Measurements from ENCODE around the gene LRTM2. TPM values are rescaled to one million over a fixed set of nuclear protein-coding genes. Genes with fewer than 3 reads are reported as not detected.

LRTM2 gene
- total RNA-seq, 4 donors from 2014 or later = 0.26 TPM; not detected in 3

DNA sequence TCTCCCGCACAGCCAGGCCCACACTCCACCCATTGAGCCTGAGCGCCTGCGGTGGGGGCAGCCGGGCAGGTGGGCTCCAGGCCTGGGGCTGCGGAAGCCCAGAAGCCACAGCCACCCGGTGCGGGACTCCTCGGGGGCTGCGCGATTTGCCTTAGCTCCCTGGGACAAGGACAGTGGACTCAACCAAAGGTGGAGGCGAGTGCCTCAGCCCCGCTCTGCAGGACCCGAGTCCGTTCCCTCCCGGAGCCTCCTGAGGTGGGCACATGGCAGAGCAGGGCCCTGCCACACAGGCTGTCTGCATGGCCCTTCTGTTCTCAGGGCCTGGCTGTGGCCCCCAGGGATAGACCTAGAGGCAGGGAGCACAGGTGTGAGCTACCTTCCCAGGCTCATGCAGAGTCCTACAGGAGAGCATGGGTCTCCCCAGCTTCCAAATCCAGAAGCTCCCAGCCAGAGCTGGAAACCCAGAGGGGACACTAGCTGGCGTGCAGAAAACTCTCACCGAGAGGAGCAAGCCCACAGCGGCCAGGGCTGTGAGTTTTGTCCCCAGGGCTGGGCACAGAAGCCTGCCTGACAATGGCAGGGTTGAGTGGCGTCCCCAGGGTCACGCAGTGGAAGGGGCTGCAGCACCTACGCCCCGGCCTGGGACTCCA, 22.2 kb upstream of the LRTM2 start:
- WGBS = 95% methylated on average over 17 of the region's 22 CpGs
- no peak overlapping the region for H3K27ac ChIP-seq
- TF ChIP-seq POLR2A (IDR thresholded peaks at IDR 0.05) = no peak
- TF ChIP-seq EP300 (IDR thresholded peaks at IDR 0.05) = no peak
- H3K36me3 ChIP-seq = no peaks in the 10 kb centered on the region
- H3K27me3 ChIP-seq = no peaks in the 10 kb centered on the region
- H3K9me3 ChIP-seq = no peaks in the 10 kb centered on the region
- H3K4me3 ChIP-seq = no peak overlapping the region
- DNase-seq (ENCODE audit: low spot score in 2 of 2) = peak; percentile 60 to 79
- peaks cover 19% of the 10 kb centered on the region for H3K4me1 ChIP-seq

DNA sequence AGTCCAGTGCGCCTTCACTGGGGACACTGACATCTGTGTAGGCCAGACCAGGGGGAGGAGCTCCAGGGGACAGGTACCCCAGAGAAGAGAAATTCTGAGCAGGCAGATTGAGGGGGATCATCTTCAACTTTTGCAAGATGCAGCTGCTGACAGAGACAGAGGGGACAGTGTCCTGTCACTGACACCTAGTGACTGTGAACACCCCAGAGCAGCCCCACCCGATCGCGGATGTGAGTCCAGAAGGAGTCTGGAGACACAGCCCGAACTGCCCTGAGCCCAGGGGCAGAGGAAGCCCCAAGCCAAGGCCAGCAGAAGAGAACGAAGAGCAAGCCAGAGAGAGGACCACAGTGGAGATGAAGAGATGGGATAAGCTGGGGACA, 21.7 kb upstream of the LRTM2 start:
- Histone ChIP-seq H3K27ac (no peak overlapping the region), H3K4me1 (peaks cover 19% of the 10 kb centered on the region), H3K9me3 (no peaks in the 10 kb centered on the region), H3K36me3 (no peaks in the 10 kb centered on the region), H3K27me3 (no peaks in the 10 kb centered on the region), H3K4me3 (no peak overlapping the region)
- 75% methylated on average over 6 of the region's 6 CpGs for WGBS
- TF ChIP-seq POLR2AphosphoS5 (IDR thresholded peaks at IDR 0.05) (no peak), POLR2A (IDR thresholded peaks at IDR 0.05) (no peak), EP300 (IDR thresholded peaks at IDR 0.05) (no peak)
- TF ChIP-seq, protein P1, sequence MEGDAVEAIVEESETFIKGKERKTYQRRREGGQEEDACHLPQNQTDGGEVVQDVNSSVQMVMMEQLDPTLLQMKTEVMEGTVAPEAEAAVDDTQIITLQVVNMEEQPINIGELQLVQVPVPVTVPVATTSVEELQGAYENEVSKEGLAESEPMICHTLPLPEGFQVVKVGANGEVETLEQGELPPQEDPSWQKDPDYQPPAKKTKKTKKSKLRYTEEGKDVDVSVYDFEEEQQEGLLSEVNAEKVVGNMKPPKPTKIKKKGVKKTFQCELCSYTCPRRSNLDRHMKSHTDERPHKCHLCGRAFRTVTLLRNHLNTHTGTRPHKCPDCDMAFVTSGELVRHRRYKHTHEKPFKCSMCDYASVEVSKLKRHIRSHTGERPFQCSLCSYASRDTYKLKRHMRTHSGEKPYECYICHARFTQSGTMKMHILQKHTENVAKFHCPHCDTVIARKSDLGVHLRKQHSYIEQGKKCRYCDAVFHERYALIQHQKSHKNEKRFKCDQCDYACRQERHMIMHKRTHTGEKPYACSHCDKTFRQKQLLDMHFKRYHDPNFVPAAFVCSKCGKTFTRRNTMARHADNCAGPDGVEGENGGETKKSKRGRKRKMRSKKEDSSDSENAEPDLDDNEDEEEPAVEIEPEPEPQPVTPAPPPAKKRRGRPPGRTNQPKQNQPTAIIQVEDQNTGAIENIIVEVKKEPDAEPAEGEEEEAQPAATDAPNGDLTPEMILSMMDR (IDR thresholded peaks at IDR 0.05) = no peak
- DNase-seq (ENCODE audit: low spot score in 2 of 2) = no peak

GRCh38 chr12:1799051-1799881, 21.1 kb upstream of the LRTM2 start:
- no peaks in the 10 kb centered on the region for H3K9me3 ChIP-seq
- 91% methylated on average over 21 of the region's 21 CpGs for WGBS

GRCh38 chr12:1799882-1800400, 20.4 kb upstream of the LRTM2 start:
- Histone ChIP-seq H3K27me3 (no peaks in the 10 kb centered on the region), H3K36me3 (no peaks in the 10 kb centered on the region), H3K27ac (no peak overlapping the region), H3K4me3 (no peak overlapping the region), H3K4me1 (peaks cover 23% of the 10 kb centered on the region), H3K9me3 (no peaks in the 10 kb centered on the region)
- DNase-seq (ENCODE audit: low spot score in 2 of 2) = peak in 1 of 2 donors; percentile 59
- TF ChIP-seq EP300 (IDR thresholded peaks at IDR 0.05) (no peak), POLR2A (IDR thresholded peaks at IDR 0.05) (no peak)
- TF ChIP-seq, protein P1 (IDR thresholded peaks at IDR 0.05) = no peak
- WGBS = 75% methylated on average over 12 of the region's 12 CpGs

More at GRCh38 chr12:1799051-1799881, 21.1 kb upstream of the LRTM2 start:
- peak; percentile 59 to 71 for DNase-seq (ENCODE audit: low spot score in 2 of 2)
- Histone ChIP-seq H3K36me3 (no peaks in the 10 kb centered on the region), H3K4me3 (no peak overlapping the region), H3K4me1 (peaks cover 19% of the 10 kb centered on the region), H3K27ac (no peak overlapping the region), H3K27me3 (no peaks in the 10 kb centered on the region)
- TF ChIP-seq POLR2AphosphoS5 (IDR thresholded peaks at IDR 0.05) = no peak

DNA sequence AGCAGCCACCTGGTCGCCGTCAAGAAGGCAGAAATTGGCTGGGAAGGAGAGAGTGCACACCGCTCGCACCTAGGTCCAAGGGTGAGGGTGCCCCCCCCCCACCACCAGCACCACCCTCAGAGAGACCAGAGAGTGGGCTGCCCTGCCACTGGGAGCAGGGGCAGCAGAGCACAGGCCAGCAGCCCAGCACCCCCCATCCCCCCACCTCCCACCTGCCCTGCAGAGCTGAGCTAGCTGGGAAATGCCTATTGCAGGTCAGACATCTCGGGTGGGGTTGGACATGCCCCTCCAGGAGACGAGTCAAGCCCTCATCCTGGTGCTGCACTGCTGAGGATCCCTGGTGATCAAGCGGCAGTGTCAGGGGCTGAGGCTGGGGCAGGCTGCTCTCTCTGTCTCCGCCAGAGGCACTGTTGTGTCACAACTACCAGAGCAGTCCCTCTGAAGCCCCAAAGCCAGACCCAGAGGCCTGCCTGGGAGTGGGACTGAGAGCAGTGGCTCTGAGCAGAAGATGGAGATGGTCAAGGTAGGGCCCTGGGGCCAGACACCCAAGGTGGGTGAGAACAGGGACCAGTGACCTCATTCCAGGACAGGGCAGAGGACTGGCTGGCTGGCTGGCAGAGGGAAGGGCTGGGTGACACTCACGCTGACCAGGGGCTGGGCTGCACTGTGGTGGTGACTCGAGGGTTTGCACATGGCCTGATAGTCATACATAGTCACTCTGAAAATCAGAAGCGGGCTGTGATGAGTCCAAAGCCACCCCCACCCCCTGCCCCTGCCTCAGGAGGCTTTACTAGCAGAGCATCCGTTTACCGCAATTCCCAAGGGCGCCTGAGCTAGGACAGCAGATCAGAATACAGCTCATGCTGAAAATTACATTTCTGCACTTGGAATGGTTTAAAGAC, 19.7 kb upstream of the LRTM2 start:
- WGBS = 78% methylated on average over 5 of the region's 14 CpGs
- H3K27me3 ChIP-seq = no peaks in the 10 kb centered on the region
- TF ChIP-seq POLR2A (IDR thresholded peaks at IDR 0.05) (no peak), POLR2AphosphoS5 (IDR thresholded peaks at IDR 0.05) (no peak)
- H3K9me3 ChIP-seq = no peaks in the 10 kb centered on the region
- peak; percentile 61 to 80 for DNase-seq (ENCODE audit: low spot score in 2 of 2)
- H3K36me3 ChIP-seq = no peaks in the 10 kb centered on the region
- no peak overlapping the region for H3K4me3 ChIP-seq
- H3K27ac ChIP-seq = no peak overlapping the region
- peaks cover 22% of the 10 kb centered on the region for H3K4me1 ChIP-seq

GRCh38 chr12:1801303-1801975, 18.9 kb upstream of the LRTM2 start:
- TF ChIP-seq, protein P1 (IDR thresholded peaks at IDR 0.05) = no peak
- TF ChIP-seq EP300 (IDR thresholded peaks at IDR 0.05) (no peak), POLR2AphosphoS5 (IDR thresholded peaks at IDR 0.05) (no peak), POLR2A (IDR thresholded peaks at IDR 0.05) (no peak)
- H3K4me3 ChIP-seq = no peak overlapping the region
- 77% methylated on average over 13 of the region's 16 CpGs for WGBS
- H3K4me1 ChIP-seq = peaks cover 23% of the 10 kb centered on the region
- peak; percentile 36 to 69 for DNase-seq (ENCODE audit: low spot score in 2 of 2)
- no peaks in the 10 kb centered on the region for H3K27me3 ChIP-seq
- no peaks in the 10 kb centered on the region for H3K9me3 ChIP-seq
- H3K27ac ChIP-seq = no peak overlapping the region
- no peaks in the 10 kb centered on the region for H3K36me3 ChIP-seq
